GM21529 (cell line): ENCODE results near the gene SURF1.
"Not testable (repeated sequence)": the region's sequence is repeated elsewhere in the genome, so short reads cannot be mapped to it uniquely, and the experiment has no call there.

Experiments
- ATAC-seq: cut with Tn5 transposase; IDR thresholded peaks from one replicate; pipeline ENCODE4 v1.9.1; 2021; ENCODE audit not compliant: unreplicated experiment

SURF1 gene

DNA sequence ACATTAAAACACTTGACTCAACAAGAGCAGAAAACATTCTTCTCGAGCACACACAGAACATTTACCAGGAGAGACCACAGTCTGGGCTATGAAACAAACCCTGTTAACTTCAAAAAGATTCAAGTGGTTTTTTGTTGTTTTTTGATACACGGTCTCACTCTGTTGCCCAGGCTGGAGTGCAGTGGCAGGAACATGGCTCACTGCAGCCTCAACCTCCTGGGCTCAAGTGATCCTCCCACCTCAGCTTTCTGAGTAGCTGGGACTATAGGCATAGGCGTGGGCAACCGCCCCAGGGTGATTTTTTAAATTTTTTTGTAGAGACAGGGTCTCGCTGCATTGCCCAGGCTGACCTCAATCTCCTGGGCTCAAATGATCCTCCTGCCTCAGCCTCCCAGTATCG is 29.3 kb downstream of the SURF1 start:
- not testable (repeated sequence) for ATAC-seq

DNA sequence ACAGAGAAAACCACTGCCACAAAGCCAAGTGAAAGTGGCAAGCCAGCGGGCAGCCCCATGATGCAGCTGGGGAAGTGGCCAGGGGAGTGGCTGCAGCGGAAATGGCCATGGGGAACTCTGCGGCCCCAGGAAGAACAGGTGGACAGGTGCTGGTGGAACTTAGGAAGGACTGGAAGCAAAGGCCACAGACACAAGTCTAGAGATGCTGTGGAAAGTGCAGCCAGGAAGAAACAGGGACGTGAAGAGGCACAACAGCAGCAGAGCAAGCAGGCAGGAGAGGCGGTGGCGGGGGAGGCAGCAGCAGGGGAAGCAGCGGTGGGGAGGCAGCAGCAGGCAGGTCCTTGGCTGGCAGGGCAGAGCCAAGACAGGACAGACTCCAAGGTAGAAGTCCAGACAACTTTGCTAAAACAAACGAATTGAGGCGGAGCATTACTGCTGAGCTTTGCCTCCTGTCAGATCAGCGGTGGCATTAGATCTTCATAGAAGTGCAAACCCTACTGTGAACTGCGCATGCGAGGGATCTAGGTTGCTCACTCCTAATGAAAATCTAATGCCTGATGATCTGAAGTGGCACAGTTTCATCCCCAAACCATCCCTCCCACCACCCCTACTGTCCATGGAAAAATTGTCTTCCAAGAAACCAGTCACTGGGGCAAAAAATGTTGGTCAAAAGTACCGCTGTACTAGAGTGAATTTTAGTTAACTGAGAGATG is 32.1 kb downstream of the SURF1 start:
- no peak for ATAC-seq

DNA sequence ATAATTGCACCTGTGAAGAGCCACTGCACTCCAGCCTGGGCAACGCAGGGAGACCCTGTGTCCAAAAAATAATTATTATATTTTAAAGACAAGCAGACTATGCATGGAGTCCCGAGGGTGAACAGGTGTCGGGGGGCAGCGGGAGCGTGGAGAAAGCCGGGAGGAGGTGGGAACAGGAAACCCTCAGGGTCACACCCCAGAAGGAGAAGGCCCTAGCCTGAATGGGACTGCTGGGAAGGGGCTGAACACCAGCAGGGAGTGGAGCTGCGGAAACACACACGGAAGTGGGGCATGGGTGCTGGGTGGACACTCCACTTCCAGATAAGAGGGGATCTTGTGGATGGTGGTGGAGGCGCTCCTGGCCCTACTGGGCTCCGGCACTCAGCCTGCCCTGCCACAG is 33.1 kb downstream of the SURF1 start:
- ATAC-seq, result no peak

DNA sequence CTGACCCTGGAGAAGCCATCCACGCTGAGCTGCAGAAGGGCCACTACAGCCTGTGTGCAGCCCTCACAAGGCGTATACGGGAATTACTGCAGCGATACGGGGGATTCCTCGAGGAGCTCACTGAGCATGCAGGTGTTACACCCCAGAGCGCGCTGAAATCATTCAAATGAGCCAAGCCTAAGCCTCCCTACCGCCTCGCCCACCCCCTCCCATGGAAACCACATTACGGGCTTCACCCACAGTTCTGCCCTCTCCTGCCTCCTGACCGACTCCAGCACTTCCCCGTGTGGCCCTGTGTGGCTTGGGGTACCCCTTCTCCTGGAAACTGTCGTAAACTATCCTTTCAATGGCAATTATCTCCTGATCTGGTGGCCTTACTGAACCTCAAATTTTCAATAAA is 33.6 kb downstream of the SURF1 start:
- no peak for ATAC-seq

DNA sequence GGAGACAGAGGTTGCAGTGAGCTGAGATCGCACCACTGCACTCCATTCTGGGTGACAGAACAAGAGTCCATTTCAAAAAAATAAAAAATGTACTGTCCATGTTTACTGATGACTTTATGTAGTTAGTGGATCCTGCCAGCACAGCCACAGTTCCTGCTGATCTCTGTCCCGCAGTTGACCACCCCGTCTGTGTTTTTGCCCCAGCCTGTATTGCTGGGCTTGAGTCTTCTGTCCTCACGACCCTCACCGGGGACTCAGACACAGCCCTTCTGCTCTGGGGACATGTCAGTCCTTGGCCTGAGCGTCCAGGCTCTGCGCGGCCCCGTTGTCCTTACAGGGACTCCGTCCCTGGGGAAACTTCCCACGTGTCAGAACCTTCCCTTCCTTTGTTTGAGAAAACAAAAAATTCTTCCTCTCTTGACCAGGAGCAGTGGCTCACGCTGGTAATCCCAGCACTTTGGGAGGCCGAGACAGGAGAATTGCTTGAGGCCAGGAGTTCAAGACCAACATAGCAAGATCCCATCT is 34.8 kb downstream of the SURF1 start:
- ATAC-seq, result no peak

DNA sequence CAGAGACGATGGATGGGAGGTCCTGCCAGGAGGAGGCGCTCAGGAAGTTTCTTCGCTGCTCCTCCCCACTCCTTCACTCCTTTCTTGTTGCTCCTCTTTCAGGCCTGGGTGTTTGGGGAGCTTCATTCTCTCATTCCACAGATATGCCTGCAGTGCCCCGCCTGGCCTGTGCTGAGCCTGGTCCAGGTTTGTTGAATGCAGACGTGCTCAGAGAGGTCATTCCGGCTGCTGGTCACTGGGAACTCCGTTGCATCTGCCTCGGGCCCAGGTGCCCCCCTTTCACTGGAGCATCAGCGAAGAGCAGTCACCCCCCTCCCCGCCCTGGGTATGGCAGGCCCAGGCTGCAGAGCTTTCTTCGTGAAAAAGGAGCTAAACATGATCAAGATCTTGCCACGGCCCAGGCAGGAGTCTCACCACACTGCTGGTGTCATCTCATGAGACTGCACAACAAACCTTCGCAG is 35.8 kb downstream of the SURF1 start:
- ATAC-seq, result no peak

DNA sequence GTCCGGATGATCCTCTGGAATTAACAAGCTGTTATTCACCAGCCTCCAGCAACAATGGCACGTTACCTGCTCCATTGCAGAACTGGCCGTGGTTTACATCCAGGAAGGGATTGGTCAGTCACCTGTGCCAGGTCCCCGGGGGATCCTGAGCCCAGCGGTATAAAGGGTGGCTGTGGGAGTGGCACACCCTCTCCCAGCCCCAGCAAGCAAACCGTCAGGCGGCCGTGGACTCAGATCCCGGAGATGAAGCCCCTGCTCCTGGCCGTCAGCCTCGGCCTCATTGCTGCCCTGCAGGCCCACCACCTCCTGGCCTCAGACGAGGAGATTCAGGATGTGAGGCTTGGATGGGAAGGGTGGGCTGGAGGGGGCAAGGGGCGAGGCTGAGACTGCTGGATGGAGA is 38.7 kb downstream of the SURF1 start:
- not testable (repeated sequence) for ATAC-seq

DNA sequence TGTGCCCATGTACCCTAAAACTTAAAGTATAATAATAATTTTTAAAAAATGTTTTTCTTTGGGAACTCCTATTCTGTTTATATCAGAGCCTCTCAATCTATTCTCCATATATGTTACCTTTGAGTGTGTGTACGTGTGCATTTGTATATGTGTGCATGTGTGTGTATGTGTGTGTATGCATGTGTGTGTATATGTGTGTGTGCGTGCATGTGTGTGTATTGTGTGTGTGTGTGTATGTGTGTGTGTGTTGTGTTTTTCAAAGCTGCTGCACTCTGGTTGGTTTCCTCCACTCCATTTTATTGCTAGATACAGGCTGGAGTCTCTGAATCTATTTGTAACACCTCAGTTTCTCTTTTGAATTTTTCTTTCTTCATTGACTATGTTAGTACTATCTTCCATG is 40.3 kb downstream of the SURF1 start:
- ATAC-seq, result no peak

DNA sequence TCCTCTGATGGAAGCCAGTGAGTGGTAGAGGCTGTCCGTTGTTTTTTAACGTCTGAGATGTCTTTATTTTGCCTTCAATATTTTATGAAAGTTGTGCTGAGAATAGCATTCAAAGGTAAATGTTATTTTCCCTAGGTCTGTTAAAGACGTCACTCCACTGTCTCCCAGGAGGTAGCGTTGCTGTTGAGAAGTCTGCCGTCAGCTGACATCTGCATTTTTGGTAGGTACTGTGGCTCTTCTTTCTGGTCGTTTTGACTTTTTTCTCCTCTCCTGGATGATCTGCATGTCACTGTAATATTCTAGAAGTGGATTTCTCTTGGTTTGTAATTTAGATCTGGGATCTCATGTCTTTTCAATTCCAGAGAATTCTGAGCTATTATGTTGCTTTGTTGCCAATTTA is 46.7 kb downstream of the SURF1 start:
- ATAC-seq, result no peak

DNA sequence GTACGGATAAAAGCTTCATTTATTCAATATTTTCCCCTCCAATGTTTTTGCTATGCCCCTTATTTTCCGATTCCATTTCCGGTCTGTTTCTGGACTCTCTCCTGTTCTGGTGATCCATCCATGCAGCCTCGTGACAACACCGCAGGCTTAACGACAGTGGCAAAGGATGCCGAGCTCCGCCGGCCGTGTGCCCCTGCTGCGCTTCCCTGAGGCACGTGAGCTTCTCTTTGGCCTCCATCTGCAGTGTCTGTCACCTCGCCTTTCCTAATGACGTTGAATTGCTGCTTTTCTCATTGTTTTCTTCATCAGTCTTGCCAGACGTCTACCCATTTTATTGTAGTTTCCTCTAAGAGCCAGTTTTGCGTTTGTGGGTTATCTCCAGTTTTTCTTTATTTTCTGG is 49.0 kb downstream of the SURF1 start:
- no peak for ATAC-seq

DNA sequence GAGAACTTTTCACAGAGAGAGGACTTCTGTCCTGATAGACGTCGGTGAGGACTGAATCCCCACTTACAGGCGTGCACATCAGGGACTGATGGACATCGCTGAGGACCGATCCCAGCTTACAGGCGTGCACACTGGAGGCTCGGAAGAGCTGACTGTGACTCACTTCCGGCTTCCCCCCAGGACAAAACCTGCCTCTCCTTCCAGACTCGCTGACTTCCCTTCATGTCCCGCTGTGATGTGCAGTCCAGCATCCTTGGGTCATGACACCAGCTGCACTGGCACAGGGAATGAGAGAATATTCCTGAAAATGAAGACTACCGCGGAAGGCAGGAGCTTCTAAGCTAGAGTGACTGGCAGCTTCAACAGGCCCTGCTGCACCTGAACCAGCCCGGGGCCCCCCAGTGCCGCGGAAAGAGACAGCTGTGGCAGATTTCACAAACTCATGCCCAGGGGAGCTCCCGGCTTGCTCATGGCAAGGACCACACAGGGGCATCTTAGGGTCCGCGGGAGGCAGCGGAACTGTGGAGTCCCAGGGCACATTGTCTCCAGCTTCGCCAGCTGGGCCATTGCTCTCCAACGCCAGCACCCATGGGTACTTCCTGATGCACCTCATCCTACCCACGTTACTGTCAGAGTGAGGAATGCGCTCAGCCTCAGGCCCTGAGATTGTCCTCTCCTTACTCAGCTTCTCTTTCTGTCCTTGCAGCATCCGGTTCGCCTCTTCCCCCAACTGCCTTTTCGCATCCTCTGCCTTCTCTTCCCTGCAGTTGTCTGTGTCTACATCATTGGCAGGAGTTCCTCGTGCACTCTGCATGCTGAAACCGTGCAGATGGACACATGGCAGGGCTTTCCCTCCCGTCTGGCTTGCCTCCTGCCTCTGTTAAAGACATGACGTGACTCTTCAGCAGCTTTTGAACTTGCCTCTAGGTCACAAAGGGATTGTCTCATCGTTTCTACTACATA is 49.8 kb downstream of the SURF1 start:
- no peak for ATAC-seq

DNA sequence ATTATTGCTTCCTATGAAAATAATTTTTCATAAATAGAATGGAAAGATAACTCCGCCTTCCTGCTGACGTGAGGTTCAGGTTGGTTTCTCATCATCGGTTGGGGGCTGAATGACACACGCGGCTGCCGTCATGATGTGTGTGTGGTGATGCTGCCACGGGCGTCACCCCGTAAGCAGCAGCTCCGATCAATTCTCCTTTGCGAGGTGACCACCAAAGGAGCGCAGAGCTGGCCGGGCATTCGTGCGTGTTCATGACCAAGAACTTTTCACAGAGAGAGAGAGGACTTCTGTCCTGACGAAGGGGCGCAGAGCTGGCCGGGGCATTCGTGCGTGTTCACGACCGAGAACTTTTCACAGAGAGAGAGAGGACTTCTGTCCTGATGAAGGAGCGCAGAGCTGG is 50.6 kb downstream of the SURF1 start:
- ATAC-seq, result no peak

DNA sequence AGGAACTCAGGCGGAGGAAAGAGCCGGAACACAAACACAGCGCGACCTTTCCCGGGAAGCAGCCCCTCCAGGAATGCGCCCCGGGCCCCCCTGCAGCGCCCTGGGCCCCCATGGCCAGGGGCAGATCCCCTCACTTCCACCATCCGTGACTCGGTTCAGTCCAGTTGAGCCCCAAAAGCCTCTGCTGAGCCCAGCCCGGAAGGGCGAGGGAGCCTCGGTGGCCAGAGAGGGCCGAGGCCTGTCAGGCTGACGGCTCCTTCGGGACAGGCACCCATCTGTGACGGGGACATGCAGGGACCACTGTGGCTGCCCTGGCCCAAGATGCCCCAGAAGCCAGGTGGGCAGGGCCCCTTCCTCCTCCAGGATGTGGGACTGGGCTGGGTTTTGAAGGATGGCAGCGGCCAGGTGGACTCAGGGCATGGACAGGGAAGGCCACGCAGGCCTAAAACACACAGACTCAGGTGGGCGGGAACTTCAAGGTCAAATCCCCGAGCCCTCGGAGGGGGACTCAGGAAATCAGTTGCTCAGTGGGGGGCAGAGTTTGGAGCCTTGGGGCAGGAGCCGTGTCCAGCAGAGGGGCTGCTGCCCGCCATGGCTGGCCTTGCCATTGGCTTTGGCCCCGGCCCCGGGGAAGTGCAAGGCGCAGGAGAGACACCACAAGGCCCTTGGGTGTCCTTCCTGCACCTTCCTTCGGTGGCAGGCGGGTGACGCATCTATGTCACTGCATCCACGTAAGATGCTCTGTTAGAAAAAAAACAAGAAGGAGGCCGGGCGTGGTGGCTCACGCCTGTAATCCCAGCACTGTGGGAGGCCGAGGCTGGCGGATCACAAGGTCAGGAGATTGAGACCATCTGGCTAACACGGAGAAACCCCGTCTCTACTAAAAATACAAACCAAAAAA is 51.6 kb downstream of the SURF1 start:
- ATAC-seq, result no peak

DNA sequence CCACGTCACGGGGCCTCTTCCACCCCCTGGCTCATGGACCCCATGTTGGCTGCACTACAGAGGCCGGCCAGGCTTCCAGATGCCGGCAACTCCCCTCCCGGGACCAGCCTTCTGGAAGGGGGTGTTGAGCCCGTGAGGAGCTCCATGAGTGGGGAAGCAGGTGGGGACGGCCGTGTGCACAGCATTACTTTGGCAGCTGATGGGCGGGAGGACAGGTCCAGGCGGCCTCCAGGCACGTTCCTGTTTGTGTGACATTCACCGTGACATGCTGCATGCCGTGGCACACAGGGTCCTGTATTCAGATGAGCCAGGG is 52.2 kb downstream of the SURF1 start:
- no peak for ATAC-seq

DNA sequence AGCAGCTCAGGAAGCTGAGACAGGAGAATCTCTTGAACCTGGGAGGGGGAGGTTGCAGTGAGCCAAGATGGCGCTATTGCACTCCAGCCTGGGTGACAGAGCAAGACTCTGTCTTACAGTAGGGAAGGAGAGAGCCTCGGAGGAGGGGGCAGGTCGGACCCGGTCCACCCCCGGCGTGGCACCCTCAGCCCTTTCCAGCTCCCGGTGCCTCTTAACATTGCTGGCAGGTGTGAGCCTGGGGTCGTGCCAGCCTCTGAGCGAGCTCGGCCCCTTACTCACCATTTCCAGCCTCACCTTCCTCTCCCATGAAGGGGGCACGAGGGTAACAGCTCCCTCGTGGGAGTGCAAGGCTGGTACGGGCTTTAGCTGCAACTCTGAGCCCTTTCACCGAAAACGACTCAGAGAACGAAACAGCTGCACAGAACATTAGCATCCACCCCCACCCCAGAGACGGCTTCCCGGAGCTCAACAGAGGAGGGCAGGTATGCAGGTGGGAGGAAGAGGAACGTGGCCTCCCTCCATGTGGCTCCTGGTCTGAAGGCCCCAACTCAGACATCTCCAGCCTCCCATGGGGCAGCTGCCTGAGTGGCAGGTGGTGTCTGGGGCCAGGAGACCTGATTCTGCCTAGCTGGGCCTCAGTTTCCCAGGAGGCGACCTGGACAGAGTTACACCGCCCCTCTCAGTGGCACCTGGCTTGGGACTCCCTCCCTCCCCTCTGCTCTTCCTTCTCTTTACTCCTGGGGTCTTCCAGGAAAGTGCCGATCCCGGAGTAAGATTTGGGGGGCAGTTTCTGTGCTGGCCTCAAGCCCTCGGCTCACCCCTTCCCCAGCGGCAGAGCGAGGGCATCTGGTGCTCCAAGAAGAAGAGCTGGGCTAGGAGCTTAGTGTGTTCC is 52.8 kb downstream of the SURF1 start:
- no peak for ATAC-seq
